Epidermal melanocyte (primary cell): Measurements from ENCODE around the gene ATP5PB.

Experiments used
- DNase-seq: peaks from one replicate; pipeline ENCODE4 v3.0.0; 2011; ENCODE audit warnings: low spot score; ENCODE audit not compliant: insufficient read length

ATP5PB gene

GRCh38 chr1:111448918-111449702 is at the start of gene ATP5PB, which contains the start of gene WDR77:
Gene ATP5PB (plus strand): TSS chr1:111449464. CDS start chr1:111449542, 78 bp downstream.
Gene WDR77 (minus strand): TSS chr1:111449256. CDS start chr1:111449169, 87 bp downstream.
- DNase-seq, result peak; percentile 91

GRCh38 chr1:111399792-111400610 is 49.3 kb upstream of the ATP5PB start:
- DNase-seq, result peak; percentile 41

- DNase-seq, result no peak
These were observed 47.2 kb upstream of the ATP5PB start for GRCh38 chr1:111402083-111402482.

- DNase-seq, result no peak
These were observed 44.7 kb upstream of the ATP5PB start for GRCh38 chr1:111404588-111404987.

GRCh38 chr1:111406321-111406768 is 42.9 kb upstream of the ATP5PB start:
- no peak for DNase-seq

GRCh38 chr1:111407301-111407700 is 42.0 kb upstream of the ATP5PB start:
- no peak for DNase-seq

GRCh38 chr1:111412839-111413238 is 36.4 kb upstream of the ATP5PB start:
- no peak for DNase-seq

- DNase-seq, result no peak
These were observed 34.5 kb upstream of the ATP5PB start for GRCh38 chr1:111414756-111415155.

GRCh38 chr1:111415461-111415860 is 33.8 kb upstream of the ATP5PB start:
- DNase-seq, result no peak

GRCh38 chr1:111417755-111418154 is 31.5 kb upstream of the ATP5PB start:
- DNase-seq, result no peak

- DNase-seq, result no peak
These were observed 30.2 kb upstream of the ATP5PB start for GRCh38 chr1:111419037-111419436.

- no peak for DNase-seq
These were observed 28.9 kb upstream of the ATP5PB start for GRCh38 chr1:111420377-111420776.

- no peak for DNase-seq
These were observed 26.5 kb upstream of the ATP5PB start for GRCh38 chr1:111422546-111423391.

GRCh38 chr1:111424281-111424680 is 25.0 kb upstream of the ATP5PB start:
- DNase-seq, result no peak

GRCh38 chr1:111436726-111437125 is 12.5 kb upstream of the ATP5PB start:
- DNase-seq, result no peak

GRCh38 chr1:111439461-111440351 is 9.6 kb upstream of the ATP5PB start:
- DNase-seq, result no peak

- no peak for DNase-seq
These were observed 7.6 kb upstream of the ATP5PB start for GRCh38 chr1:111441573-111442192.

GRCh38 chr1:111442457-111442856 is 6.8 kb upstream of the ATP5PB start:
- no peak for DNase-seq

GRCh38 chr1:111444031-111444430 is 5.2 kb upstream of the ATP5PB start:
- DNase-seq, result no peak

GRCh38 chr1:111446546-111446945 is 2.7 kb upstream of the ATP5PB start:
- DNase-seq, result no peak
